ENCODE measurements around the gene GDNF.

Gene GDNF

GRCh38 chr5:37846786-37847310 is 7.0 kb upstream of the GDNF start:
- DNase-seq, result no peak

GRCh38 chr5:37844009-37844408 is 4.2 kb upstream of the GDNF start:
- no peak for DNase-seq

DNA sequence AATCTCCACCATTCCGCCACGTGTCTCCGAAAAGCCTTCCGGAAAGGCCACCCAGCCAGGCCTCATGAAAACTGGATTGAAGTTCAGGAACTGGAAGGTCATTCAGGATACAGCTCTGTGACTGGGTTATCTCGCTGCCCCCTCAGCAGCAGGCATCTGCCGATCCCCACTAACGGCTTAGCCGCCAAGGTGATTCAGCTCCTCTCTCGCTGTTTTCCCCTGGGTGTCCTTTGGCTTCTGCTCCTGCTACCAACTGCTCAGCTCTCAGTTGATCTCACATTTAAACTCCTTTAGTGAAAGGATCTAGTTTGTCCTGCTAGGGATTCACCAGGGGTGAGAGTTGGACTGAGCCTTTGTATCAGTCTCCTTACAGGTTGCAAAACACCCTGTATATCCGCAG is 2.2 kb upstream of the GDNF start:
- DNase-seq, result no peak

DNA sequence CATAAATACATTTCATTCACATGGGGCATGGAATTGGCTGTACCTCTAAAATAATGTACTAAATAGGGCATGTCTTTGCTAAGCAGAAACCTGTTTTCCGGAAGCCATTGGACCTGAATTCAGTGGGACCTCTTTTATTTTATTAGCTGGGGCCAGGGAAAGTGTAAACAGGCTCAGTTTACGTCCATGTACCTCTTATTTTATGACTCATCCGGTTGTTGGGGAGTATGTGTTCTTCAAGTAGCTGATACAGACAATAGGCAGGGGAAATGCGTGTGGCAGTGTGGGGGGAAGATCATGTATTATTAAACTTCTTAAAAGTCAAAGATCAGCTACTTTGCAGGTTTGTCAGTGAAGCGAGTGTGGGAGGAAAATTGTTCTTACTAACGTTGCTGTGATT is 1.4 kb upstream of the GDNF start:
- DNase-seq, result no peak

DNA sequence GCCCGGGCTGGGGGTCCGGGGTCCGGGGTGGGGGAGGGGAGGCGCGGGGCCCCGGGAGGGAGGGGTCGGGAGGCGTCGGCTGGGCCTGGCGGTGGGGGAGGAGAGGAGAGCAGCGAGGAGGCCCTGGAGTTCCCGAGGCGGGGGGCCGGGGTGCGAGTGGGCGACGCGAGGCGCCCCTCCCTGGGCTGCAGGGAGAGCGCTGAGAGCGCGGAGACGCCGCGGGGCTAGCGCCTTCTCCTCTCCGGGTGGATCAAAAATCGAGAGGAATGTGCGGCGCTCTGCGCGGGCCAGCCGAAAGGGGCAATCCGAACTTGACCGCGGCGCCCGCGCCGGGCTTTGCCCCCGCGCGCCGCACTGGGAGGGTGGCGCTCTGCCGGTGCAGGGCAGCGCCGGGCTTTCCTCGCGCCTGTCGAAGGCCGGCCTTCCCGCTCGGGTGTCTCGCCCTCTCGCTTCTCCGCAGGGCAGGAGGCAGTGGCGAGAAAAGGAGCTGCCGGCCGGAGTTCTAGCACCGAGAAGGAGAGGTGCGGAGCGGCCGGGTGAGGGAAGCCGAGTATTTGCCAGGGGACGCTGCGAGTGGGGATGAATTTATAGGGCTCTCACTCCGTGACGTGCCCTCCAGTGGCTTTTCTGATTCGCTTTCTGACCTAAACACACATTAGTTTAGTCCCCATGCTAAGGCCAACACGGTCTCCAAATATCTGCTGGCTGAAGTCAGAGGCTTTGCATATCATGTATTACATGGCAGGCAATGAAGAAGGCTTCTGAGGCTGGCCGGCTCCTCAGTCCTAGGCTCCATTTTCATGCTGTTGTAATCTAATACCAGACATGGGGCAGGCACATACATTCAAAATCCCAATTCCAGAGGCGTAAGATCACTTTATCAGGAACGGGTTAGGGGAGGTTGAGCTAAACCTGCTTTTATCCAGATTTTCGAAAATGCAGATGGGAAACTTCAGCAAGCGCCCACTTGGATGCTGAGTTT is 503 bp upstream of the GDNF start:
- no peak for DNase-seq

DNA sequence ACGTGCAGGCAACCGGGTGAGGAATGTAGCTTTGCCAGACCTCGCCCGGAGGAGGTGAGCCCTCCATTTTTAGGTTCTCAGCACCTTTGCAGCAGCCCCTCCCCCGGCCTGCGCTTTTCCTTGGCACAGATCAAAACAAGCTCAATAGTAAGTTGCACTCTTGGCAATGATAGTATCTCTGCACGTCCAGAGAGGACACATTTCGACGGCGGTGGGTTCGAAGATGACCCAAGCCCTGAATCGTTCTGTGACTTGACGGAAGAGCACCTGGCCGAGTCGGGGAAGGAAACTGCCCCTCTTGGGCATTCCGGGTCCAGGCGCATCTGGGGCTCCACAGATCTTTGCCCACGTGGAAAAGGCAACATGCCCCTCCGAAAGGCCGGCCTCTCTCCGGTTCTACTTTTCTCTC is 904 bp downstream of the GDNF start:
- no peak for DNase-seq

DNA sequence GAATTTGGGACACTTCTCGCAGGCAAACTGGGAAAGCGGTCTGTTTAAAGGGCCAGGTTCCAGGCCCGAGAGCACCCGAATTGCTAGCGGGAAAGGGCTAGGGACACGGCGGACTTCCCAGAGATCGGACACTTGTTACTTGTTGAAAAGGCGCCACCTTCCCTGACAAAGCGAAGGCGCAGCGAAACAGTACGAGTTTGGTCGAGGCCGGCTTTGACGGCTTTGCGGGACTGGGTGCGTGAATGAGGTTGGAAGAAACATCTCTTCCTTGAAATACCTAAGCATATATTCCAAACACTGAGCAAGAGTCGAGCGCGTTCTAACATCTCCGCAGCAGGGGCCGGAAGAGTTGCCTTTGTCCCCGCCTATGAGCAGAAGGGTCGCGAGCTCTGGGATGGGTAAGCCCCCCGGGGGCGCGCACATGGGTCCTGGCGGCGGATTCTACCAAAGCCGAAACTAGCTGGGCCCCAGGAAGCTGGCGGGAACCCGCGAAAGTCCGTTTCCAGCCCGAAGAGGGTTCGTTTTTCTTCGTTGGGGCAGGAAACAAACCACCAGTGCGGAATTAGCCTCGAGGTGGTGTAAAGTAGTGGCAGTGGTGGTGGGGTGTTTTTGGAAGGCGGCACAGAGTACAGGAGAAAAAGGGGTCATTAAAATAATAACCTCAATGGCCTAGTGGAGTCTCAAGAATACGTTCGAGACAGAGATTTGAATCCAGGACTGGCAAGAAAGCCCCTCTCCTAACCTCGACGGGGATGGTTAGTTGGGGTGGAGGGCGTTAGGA is 1.5 kb downstream of the GDNF start:
- no peak for DNase-seq

- peak; percentile 3 for DNase-seq
Measured at GRCh38 chr5:37837414-37838032, 2.3 kb downstream of the GDNF start.

DNA sequence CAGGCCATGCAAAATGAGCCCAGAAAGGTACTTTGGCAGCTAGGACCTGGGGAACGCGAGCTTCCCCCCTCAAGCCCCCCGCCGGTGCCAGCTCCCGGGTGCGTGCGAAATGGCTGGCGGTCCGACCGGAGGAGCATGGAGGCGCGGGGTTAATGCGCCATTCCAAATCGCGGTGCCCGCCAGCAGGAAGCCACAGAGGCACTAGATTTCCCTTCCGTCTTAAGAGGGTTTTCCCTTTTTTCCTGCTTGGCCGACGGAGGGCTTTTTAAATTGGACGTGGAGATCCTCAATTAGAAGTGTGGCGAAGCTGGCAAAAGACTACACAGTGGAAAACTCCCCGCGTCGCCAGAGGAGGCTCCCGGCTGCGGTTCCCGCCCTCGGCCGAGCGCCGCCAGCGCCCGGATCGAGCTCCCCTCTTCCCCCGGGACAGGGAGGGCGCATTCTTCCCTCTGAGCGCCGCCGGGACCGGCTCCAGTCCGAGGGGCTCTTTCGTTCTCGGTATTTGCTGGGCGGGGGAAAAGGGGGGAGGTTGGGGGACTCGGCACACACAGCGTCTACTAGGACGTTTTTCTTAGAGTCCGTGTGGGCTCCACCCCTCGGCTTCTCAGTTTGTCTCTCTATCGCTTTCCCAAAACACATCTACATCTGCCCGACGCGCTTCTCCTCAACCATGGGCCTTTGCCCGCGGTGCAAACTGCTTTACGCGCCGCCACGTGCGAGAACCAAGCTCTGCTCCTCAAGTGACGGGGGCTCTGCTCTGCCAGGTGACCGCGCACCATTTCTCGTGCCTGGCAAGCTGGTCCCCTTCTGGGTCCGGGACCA is 3.0 kb downstream of the GDNF start:
- no peak for DNase-seq

DNA sequence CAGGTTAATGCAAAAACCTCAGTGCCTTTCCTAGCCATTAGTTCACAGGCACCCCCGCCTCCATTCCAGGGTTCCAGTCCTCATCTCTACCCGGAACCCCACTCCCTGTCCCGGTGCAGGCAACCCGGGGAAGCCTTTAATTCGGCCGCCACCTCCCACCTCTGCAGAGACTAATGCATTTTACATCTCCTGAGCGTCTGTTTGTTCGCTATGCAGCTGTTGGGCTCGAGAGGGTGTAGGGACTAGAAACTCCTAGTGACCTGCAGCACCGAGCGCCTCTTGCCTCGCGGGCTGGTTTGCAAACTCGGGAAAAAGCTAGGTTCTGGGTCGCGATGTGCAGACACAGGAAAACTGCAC is 3.6 kb downstream of the GDNF start:
- no peak for DNase-seq

- no peak for DNase-seq
Measured at GRCh38 chr5:37835380-37835973, 4.4 kb downstream of the GDNF start.

- DNase-seq, result no peak
Measured at GRCh38 chr5:37834542-37835379, 5.1 kb downstream of the GDNF start.

DNA sequence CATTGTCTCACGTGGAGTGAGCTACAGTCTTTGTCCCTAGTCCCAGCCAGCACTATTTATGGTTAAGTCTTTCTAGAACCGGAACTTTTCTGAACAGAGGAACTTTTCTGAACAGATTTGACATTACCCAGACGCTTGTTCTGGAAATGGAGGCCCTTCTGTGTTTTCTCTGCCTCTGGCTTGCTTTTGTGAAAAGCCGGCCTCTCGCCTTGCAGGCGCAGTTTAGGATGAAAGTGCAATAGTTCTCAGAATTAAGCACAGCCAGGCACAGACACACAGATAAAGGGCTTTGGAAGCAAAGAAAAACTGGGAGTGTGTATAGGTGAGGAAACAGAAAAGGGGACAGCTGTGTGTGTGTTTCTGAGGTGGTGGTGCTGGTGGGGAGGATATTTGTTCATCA is 5.9 kb downstream of the GDNF start:
- no peak for DNase-seq

- no peak for DNase-seq
Measured at GRCh38 chr5:37831821-37832534, 7.9 kb downstream of the GDNF start.

DNA sequence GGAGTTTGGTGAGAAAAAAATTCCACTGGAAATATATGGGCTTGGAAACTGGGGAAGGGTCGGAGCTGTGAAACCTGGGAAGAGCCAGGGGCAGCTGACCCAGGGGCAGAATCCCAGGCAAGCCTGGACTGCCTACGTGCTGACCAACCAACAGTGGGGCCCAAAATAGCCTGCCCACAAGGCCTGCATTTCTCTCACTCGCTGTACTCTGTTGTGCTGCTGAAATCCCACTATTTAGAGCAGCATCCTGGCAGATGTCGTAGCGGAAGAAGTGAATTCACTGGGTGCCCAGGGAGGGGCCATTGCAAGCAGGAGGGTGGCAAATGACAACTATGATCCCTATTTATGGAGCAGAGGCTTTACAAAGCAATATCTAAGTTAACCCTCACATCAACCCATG is 9.5 kb downstream of the GDNF start:
- DNase-seq, result no peak

DNA sequence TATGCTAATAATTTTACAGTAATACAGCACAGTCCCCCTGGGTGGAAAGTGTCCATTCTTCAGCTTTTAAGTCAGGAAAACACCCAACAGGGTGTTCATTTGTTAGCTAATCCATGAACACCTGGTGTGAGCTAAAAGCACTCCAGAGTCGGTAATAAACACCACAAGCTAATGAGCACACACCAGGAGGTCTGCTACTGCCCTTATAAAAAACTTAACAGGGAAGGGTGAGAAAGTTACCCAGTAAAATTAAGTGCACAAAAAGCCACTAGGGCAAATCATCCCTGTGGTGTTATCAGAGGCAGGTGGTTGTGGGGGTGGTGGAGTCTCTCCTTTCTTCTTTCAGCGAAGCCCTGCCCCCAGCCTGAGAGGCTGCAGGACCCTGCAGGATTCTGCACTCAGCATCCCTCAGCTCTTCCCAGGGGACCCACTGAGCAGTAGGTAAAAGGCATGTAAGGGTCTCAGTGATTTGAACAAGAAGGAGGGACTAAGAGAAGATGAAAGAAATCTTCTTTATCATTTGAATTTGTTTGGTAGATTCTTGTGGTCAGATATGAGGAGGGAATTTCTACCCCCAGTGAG is 14.4 kb downstream of the GDNF start:
- no peak for DNase-seq

- no peak for DNase-seq
Measured at GRCh38 chr5:37823433-37824152, 16.2 kb downstream of the GDNF start.

GRCh38 chr5:37816883-37817282 is 23.0 kb downstream of the GDNF start:
- no peak for DNase-seq

GRCh38 chr5:37816331-37816730 is 23.5 kb downstream of the GDNF start:
- DNase-seq, result no peak
